ENCODE results near the gene UNC119.
"Not testable (repeated sequence)": the region's sequence is repeated elsewhere in the genome, so short reads cannot be mapped to it uniquely, and the experiment has no call there.

The UNC119 gene

GRCh38 chr17:28552176-28552999 lies at the start of gene UNC119:
TSS of gene UNC119 (minus strand) at chr17:28552624. CDS start at chr17:28552557, 67 bp downstream.
- DNase-seq, result peak; percentile 66

DNA sequence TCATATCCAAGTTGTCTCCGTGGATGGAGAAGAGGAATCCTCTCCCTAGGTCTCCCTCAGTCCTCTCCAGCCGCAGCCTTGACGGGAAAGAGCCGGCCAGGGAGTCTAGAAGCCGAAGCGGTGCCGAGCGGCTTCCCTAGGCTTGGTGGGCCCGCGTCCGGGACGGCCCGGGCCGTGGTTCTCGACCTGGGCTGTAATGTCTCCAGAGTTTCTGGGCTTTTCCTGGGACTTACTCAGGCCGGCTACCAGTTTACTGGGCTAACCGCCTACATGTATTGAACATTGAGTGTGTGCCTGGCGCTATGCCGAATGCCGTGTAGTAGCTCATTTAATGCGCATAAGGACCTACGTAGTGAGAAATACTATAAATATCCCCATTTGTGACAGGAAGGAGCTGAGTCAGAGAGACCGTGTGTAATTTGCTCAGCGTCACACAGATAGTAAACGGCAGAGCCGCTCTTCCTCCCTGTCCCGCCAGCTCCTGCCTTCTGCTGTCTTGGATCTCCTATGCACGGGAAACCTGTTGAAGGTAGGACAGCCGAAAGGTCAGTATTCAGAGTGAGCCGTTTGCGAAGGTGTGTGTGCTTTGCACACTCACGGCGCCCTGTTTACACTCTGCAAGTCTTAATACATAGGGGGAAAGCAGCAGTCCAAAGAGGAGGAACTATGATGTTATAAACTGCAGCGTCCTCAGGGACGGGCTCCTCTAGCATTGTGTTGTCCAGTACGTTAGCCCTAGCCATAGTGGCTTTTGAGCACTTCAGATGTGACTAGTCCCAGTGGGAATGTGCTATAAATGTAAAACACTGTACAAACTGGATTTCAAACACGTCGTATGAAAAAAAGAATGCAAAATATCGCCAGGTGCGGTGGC lies 47.1 kb upstream of the UNC119 start:
- DNase-seq, result peak; percentile 74

GRCh38 chr17:28598799-28599310 lies 46.4 kb upstream of the UNC119 start, which contains the start of gene SPAG5:
TSS of gene SPAG5 (minus strand) at chr17:28599025. CDS start at chr17:28598946, 79 bp downstream.
- peak; percentile 95 for DNase-seq

DNA sequence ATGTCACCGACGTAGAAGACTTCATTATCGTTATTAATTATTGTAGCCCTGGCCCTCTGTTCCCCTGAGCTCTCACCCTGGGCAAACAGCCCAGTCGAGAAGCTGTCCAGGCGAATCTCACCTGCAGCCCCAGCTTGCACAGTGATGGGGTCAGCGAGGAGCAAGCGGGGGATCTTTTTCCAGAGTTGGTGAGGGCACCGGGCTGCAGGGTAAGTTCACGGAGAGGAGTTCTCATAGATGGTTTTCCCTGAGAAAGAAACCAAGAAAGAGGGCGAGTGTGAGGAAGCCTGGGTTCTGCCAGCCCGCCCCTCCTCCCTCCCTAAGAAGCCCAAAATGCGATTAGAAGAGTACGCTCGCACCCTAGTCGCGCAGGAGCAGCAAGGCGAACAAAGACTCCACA lies 46.0 kb upstream of the UNC119 start:
- peak; percentile 59 for DNase-seq

DNA sequence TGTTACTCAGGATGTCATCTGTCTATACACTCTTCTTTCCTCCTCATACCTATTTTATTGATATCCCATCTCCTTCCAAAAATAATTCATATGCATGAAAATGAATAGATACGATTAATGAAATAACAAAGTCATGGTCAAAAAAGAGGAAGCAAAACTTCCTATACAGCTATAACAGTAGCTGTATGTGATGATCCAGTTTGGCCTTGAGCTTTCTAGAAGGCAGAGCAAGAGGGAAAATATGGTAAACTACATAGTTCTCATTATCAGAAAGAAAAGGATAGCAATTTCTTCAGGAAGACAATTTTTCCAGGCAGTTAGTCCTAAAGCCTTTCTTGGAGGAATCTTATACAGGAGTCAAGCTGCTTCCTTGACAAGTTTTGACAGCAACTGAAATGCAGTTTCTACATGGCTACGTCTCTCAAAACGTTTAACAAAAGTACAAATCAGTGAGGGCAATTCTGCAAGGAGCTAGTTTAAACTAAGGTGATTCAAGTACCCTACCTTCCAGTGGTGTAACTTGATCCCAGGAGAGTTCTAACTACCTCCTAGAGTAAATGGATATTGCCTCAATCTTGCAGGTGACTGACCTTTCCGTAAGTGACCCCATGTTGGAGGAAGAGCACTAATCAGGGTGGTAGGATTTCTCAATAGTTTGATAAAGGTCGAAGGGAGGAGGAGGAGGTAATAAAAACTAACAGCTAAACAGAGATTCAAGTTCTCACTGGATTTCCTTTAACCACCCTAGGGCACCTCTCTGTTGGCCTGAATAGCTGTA lies 45.4 kb upstream of the UNC119 start:
- DNase-seq, result peak; percentile 37

DNA sequence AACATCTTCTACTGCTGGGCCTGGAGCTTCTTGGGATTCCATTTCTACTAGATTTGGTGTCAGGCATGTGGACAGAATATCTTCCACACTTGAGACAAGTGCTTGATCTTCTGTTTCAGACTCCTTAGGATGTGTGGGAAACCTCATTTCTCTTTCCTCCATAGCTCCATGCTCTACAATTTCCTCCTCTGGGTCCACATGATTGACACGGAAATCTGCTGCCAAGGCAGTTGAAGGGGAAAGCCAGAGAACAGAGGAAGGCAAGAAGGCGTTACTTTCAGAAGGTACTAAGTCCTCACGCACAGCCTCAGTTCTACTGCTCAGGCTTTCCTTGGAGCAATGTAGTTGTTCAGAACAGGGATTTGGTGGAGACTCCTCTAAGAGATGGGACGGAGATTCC lies 39.8 kb upstream of the UNC119 start:
- no peak for DNase-seq

DNA sequence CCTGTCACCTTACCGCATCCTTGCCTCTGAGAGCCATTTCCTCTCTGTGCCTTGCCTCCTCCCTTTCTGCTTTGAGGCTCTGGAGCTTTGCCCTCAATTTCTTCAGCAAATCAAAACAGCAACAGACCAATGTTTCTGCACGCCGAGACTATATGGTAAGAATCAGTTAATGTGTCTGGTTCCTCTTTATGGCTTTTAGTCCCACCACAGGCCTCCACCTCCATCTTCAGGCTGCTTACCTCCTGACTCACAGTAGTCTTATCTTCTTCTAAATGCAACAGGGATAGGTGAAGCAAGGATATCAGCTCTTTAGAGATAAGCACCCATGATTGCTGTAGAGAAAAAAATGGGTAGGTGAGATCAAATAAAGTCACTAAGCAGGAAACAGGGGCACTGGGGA lies 33.4 kb upstream of the UNC119 start:
- no peak for DNase-seq

DNA sequence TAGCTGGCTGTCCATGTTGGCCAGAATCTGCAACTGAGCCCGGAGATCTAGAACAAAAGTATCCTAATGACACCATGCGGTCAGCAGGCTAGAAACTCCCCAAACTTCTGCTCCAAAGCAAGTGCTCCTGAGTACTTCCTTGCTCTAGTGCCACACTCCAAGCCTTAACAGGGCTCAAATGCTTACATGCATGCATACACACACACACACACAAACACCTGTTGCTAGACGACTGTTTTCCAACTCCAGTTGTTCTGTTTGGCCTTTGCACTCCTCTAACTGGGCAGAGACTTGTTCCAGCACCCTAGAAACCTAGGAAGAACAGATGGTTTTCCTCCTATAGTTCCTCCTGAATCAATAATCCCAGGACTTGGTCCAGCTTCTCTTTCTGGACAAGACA lies 32.0 kb upstream of the UNC119 start:
- no peak for DNase-seq

GRCh38 chr17:28582513-28582912 lies 30.1 kb upstream of the UNC119 start:
- no peak for DNase-seq

DNA sequence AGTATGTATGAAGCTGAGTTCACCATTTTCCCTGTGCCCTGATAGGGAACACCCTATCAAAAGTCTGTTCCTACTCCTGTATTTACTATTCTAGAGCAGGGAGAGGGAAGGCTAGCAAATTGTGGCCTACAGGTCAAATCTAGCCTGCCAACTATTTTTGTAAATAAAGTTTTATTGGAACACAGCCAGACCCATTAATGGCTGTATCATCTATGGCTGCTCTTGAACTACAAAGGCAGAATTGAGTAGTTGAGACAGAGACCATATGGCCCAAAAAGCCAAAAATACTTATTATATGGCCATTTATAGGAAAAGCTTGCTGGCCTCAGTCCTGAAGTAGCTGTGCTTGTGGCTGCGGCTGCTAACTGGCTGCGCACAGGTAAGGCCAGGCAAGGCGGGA lies 28.5 kb upstream of the UNC119 start:
- DNase-seq, result no peak

DNA sequence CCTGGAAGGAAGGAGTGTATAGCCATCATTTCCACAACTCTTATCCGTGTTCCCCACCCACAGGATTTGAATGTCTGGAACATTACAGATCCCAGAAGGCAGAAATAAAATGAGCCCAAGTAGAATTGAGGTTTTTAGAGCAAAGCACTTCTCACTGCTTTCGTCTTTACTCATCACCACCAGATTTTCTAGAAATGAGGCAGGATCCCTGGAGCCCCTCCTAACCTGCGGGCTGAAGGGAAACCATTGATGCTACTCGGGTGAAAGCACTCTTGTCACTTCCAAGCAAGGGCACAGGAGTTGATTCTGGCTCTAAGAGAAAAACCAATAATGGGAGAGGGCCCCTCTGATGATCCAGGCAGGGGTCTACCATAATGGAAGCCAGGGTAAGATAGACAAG lies 27.1 kb upstream of the UNC119 start:
- no peak for DNase-seq

DNA sequence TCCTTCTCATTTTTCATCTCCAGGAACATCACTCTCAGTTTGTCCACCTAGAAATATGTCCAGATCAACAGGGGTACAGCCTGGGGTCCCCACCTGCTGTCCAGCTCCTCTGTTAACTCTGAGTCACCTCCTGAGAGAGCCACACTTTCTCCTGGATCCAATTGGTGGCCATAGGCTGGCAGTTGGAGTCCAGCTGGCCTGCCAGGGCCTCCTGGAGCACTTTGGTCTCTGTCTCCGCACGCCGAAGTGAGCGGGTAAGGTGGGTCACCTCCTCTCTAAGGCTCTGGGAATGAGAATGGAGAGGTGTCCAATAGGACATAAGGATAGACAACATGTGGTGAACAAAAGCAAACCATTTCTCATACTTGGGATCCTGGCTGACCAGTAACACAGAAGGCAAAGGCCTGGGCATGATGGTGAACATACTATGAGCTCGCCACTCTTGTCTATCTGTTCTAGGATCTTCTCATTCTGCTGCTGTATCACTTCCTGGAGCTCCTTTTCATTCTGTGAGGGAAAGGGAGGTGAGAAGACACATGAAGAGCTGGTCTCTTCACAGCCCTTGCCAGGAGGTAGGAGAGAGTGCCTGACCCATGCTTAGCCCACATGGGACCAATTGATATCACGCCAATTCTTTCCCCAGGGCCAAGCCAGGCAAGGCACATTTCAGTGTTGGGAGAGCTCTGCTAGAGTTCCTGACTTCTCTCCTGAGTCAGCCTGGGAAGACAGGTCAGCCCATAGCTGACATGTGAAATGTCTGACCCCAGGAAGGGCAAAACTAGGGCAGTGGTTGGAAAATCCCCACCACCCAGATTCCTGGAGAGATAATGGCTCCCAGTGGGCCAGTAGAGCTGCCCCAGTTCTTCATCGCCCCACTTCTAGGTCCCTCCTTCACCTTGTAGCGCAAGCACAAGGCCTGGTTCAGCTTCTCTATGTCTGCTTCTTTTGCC lies 26.1 kb upstream of the UNC119 start:
- no peak for DNase-seq

GRCh38 chr17:28577466-28577824 lies 25.0 kb upstream of the UNC119 start:
- DNase-seq, result no peak

DNA sequence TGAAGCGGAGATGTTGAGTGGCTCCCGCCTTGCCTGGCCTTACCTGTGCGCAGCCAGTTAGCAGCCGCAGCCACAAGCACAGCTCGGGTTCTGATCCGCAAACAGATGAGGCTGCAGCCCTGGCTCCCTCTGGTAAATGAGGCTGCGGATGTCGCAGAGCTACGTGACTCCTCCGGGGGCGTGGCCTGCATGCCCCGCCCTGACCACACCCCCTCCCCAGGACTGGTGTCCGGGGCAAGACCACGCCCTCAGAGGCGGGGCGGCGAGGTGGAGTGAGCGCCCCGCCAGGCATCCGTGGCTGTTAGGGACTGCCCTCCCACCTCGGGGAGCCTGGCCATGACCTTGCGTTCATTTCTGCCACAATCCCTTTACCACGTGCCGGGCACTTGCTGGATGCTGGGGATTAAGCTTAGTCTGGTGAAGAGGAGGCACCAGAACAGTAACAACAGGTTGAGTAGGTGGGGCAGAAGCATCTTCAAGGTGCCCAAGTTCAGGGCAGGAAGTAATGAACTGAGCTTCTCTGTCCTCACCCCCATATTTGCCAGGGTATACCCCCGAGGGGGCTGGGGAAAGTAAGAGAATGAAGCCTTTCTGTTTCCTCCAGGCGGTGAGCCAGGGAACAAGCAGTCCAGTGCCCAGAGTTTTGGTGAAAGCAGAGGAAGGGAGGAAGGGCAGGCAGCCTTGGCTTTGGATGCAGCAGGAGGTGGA lies 24.5 kb upstream of the UNC119 start, which contains the start of gene ALDOC:
Gene ALDOC (minus strand): TSS at position 138 of the 708 bp plus-strand sequence. CDS start 1,363 bp downstream, outside the sequence.
- no peak for DNase-seq

DNA sequence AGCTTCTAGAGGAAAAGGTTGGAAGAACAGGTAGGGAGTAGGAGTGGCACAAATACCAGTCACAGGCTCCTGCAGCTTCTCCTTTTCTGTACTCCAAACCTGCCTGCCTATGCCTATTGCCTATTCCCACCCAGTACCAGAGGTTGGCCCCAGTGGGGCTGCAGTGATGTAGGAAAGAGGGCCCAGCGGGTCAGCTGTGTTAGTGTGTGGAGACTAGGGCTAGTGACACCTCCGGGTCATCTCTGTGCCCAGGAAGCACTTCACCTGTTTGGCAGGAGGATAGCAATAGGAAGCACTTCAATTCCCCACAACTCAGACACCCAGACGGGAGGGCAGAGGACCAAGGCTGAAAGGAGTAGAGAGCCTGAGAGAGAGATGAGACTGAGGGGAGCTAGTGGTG lies 23.6 kb upstream of the UNC119 start:
- DNase-seq, result not testable (repeated sequence)

DNA sequence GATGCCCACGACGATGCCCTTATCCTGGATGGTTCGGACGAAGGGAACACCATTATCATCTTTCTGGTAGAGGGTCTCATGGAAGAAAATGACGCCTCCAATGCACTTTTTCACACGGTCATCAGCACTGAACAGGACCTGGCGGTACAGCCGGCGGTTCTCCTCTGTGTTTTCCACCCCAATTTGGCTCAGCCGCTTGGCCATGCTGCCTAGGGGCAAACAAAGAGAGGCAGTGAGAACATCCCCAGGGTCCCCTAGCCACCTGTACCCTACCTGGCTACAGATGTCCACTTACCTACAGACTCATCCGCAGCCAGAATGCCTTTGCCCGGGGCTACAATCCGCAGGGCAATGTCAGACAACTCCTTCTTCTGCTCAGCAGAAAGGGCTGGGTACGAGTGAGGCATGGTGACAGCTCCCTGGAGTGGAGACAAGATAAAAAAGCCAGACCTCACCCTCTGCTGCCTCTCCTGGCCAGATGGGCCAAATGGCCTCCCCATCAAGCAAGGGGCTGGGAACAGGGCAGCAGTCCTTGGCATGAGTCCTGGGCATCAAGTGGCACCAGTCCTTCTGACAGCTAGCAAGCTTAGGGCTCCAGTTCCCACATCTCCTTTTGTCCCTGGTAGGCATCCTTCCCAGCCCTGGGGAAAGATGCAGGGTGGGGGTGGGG lies 22.8 kb upstream of the UNC119 start:
- DNase-seq, result no peak

- no peak for DNase-seq
Measured at GRCh38 chr17:28574526-28574925, 22.1 kb upstream of the UNC119 start.

GRCh38 chr17:28573966-28574480 lies 21.6 kb upstream of the UNC119 start:
- DNase-seq, result no peak

DNA sequence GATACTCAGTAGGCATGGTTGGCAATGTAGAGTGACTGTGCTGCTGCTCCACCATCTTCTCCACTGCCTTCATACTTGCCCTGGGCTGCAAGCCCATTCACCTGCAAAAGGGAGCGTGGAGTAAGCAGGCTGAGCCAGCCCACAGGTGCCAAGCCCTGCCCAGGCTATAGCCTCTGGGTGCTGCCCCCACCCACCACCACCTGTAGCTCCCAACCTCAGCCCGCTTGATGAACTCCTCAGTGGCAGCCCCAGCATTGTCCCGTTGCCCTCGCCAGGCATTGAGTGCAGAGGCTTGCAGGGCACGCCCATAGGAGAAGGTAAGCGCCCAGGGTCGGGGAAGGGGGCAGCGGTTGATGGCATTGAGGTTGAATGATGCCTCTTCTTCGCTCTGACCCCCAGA lies 21.1 kb upstream of the UNC119 start:
- DNase-seq, result no peak

- DNase-seq, result no peak
Measured at GRCh38 chr17:28573040-28573380, 20.6 kb upstream of the UNC119 start.
